Mesenchymal stem cell (in vitro differentiated cells and primary cell): ENCODE data around the gene PTK6.

Experiments used
- DNase-seq: peaks from one replicate; pipeline ENCODE4 v3.0.0-alpha.2; 2013
- H2AFZ ChIP-seq: one replicate; pipeline ENCODE4 v1.6.1; 2013; ENCODE audit warnings: low read depth, mild to moderate bottlenecking, control low read depth, inconsistent platforms, low read length, moderate library complexity
- H2AK5ac ChIP-seq: 2 replicates; pipeline ENCODE4 v1.6.1; 2013; ENCODE audit warnings: low read length, moderate library complexity, mild to moderate bottlenecking, inconsistent platforms; ENCODE audit not compliant: severe bottlenecking
- H2BK120ac ChIP-seq: one replicate; pipeline ENCODE4 v1.6.1; 2013; ENCODE audit warnings: low read depth, mild to moderate bottlenecking, inconsistent platforms, low read length, moderate library complexity
- H2BK12ac ChIP-seq, 2 experiments: one replicate each; pipeline ENCODE4 v1.6.1; 2013; ENCODE audit warnings: inconsistent platforms in 2 of 2, low read length in 2 of 2, mild to moderate bottlenecking in 2 of 2, moderate library complexity in 2 of 2, control low read depth in 1 of 2
- H2BK15ac ChIP-seq: one replicate; pipeline ENCODE4 v1.6.1; 2013; ENCODE audit warnings: mild to moderate bottlenecking, low read depth, inconsistent platforms; ENCODE audit not compliant: poor library complexity, severe bottlenecking
- H2BK5ac ChIP-seq: 2 replicates; pipeline ENCODE4 v1.6.1; 2013; ENCODE audit warnings: low read depth, mild to moderate bottlenecking, low read length, control low read depth, inconsistent platforms; ENCODE audit not compliant: poor library complexity, severe bottlenecking
- H3K14ac ChIP-seq, 2 experiments: one replicate each; pipeline ENCODE4 v1.6.1; 2013; ENCODE audit warnings: inconsistent platforms in 2 of 2, low read length in 2 of 2, control low read depth in 1 of 2, mild to moderate bottlenecking in 1 of 2, moderate library complexity in 1 of 2
- H3K18ac ChIP-seq, 2 experiments: one replicate each; pipeline ENCODE4 v1.6.1; 2013; ENCODE audit warnings: inconsistent platforms in 2 of 2, low read length in 2 of 2, control low read depth in 1 of 2, low read depth in 1 of 2, mild to moderate bottlenecking in 1 of 2
- H3K23ac ChIP-seq, 2 experiments: one replicate each; pipeline ENCODE4 v1.6.1; 2013; ENCODE audit warnings: inconsistent platforms in 2 of 2, low read length in 2 of 2, mild to moderate bottlenecking in 2 of 2, moderate library complexity in 2 of 2, control low read depth in 1 of 2
- H3K27ac ChIP-seq: 2 replicates; pipeline ENCODE4 v1.5.1; 2013; ENCODE audit warnings: mild to moderate bottlenecking, moderate library complexity, low read length, control low read depth, inconsistent platforms; ENCODE audit not compliant: poor library complexity, severe bottlenecking
- H3K27me3 ChIP-seq, 2 experiments: 2 replicates each; pipeline versions ENCODE4 v1.6.1 to v1.7.0; 2013; ENCODE audit warnings: low read length in 2 of 2, mild to moderate bottlenecking in 2 of 2, moderate library complexity in 2 of 2, control low read depth in 1 of 2, inconsistent platforms in 1 of 2; ENCODE audit not compliant: control insufficient read depth in 1 of 2, insufficient read depth in 1 of 2
- H3K36me3 ChIP-seq, 2 experiments: 2 replicates each; pipeline versions ENCODE4 v1.6.1 to v1.7.0; 2013; ENCODE audit warnings: low read length in 2 of 2, control low read depth in 1 of 2, inconsistent platforms in 1 of 2, low read depth in 1 of 2, mild to moderate bottlenecking in 1 of 2; ENCODE audit not compliant: insufficient read depth in 2 of 2, control insufficient read depth in 1 of 2
- H3K4ac ChIP-seq, 2 experiments: one replicate each; pipeline ENCODE4 v1.6.1; 2013; ENCODE audit warnings: inconsistent platforms in 2 of 2, low read length in 2 of 2, mild to moderate bottlenecking in 2 of 2, moderate library complexity in 2 of 2, control low read depth in 1 of 2, low read depth in 1 of 2
- H3K4me1 ChIP-seq: 2 replicates; pipeline ENCODE4 v1.6.1; 2013; ENCODE audit warnings: low read depth, low read length, control low read depth; ENCODE audit not compliant: control insufficient read depth, insufficient read depth
- H3K4me2 ChIP-seq: 2 replicates; pipeline ENCODE4 v1.6.1; 2013; ENCODE audit warnings: low read length, mild to moderate bottlenecking, inconsistent platforms; ENCODE audit not compliant: poor library complexity, severe bottlenecking
- H3K4me3 ChIP-seq, 2 experiments: 2 replicates each; pipeline versions ENCODE4 v1.5.1 to v1.7.0; 2013; ENCODE audit warnings: low read length in 2 of 2, mild to moderate bottlenecking in 2 of 2, control low read depth in 1 of 2, low read depth in 1 of 2; ENCODE audit not compliant: insufficient read depth in 1 of 2
- H3K79me1 ChIP-seq: replicated peaks from 2 replicates; pipeline ENCODE4 v1.6.1; 2013; ENCODE audit warnings: mild to moderate bottlenecking, control low read depth, low read length, inconsistent platforms; ENCODE audit not compliant: poor library complexity, severe bottlenecking
- H3K9ac ChIP-seq: 2 replicates; pipeline ENCODE4 v1.7.0; 2013; ENCODE audit warnings: mild to moderate bottlenecking, low read length, moderate library complexity
- H3K9me3 ChIP-seq: 2 replicates; pipeline ENCODE4 v1.7.0; 2013; ENCODE audit warnings: mild to moderate bottlenecking, low read length; ENCODE audit not compliant: control insufficient read depth
- H4K8ac ChIP-seq: one replicate; pipeline ENCODE4 v1.6.1; 2013; ENCODE audit warnings: inconsistent platforms, mild to moderate bottlenecking, low read length, moderate library complexity
- H4K91ac ChIP-seq: one replicate; pipeline ENCODE4 v1.6.1; 2013; ENCODE audit warnings: mild to moderate bottlenecking, low read length, inconsistent platforms
- WGBS: methylation state at CpG from one replicate; pipeline ENCODE4 v1.1.7; 2013; ENCODE audit warnings: mixed read lengths; 5-methylcytosine and 5-hydroxymethylcytosine counted together

The PTK6 gene

GRCh38 chr20:63582382-63583063 lies 45.3 kb upstream of the PTK6 start:
- Histone ChIP-seq H3K79me1 (no peaks in the 10 kb centered on the region), H2BK15ac (no peak overlapping the region), H3K23ac (no peak overlapping the region), H3K18ac (no peak overlapping the region), H3K27me3 (peaks cover 0 to 38% of the 10 kb centered on the region in 2 experiments), H3K4me3 (no peak overlapping the region), H2AK5ac (no peak overlapping the region), H3K9ac (peak overlapping the region; percentile 33), H4K8ac (no peak overlapping the region), H2AFZ (no peak overlapping the region), H3K4ac (no peak overlapping the region), H2BK12ac (no peak overlapping the region), H3K14ac (no peak overlapping the region), H3K4me2 (no peak overlapping the region), H4K91ac (no peak overlapping the region), H3K9me3 (no peaks in the 10 kb centered on the region), H2BK5ac (no peak overlapping the region), H3K4me1 (peaks cover 2% of the 10 kb centered on the region), H3K36me3 (peaks cover 0 to 8% of the 10 kb centered on the region in 2 experiments), H3K27ac (no peak overlapping the region), H2BK120ac (no peak overlapping the region)
- DNase-seq, result no peak
- 91% methylated on average over 23 of the region's 23 CpGs for WGBS

GRCh38 chr20:63580796-63581461 lies 43.8 kb upstream of the PTK6 start:
- Histone ChIP-seq H3K4me3 (no peak overlapping the region), H3K23ac (no peak overlapping the region), H4K8ac (no peak overlapping the region), H3K36me3 (no peaks in the 10 kb centered on the region), H2BK15ac (no peak overlapping the region), H3K4ac (no peak overlapping the region), H3K18ac (no peak overlapping the region), H3K4me1 (peaks cover 2% of the 10 kb centered on the region), H3K9ac (no peak overlapping the region), H3K27me3 (peaks cover 0 to 40% of the 10 kb centered on the region in 2 experiments), H2AK5ac (no peak overlapping the region), H4K91ac (no peak overlapping the region), H3K4me2 (no peak overlapping the region), H3K9me3 (no peaks in the 10 kb centered on the region), H2BK120ac (no peak overlapping the region), H3K14ac (no peak overlapping the region), H3K79me1 (no peaks in the 10 kb centered on the region), H3K27ac (no peak overlapping the region), H2BK5ac (no peak overlapping the region), H2AFZ (no peak overlapping the region), H2BK12ac (no peak overlapping the region)
- DNase-seq, result peak; percentile 27
- 74% methylated on average over 12 of the region's 12 CpGs for WGBS

- no peak overlapping the region for H3K4me2 ChIP-seq
- no peak overlapping the region for H2AK5ac ChIP-seq
- H4K8ac ChIP-seq, result no peak overlapping the region
- H2BK15ac ChIP-seq, result no peak overlapping the region
- no peak overlapping the region for H3K18ac ChIP-seq
- no peaks in the 10 kb centered on the region for H3K36me3 ChIP-seq
- WGBS, result 89% methylated on average over 18 of the region's 19 CpGs
- H2BK5ac ChIP-seq, result no peak overlapping the region
- H3K4me1 ChIP-seq, result peaks cover 15% of the 10 kb centered on the region
- H2AFZ ChIP-seq, result no peak overlapping the region
- H3K4ac ChIP-seq, result no peak overlapping the region
- no peaks in the 10 kb centered on the region for H3K9me3 ChIP-seq
- H2BK120ac ChIP-seq, result no peak overlapping the region
- no peak overlapping the region for H4K91ac ChIP-seq
- H3K14ac ChIP-seq, result no peak overlapping the region
- no peaks in the 10 kb centered on the region for H3K79me1 ChIP-seq
- H3K9ac ChIP-seq, result no peak overlapping the region
- H3K4me3 ChIP-seq, result no peak overlapping the region
- no peak for DNase-seq
- no peak overlapping the region for H2BK12ac ChIP-seq
- H3K27me3 ChIP-seq, result peaks cover 0 to 32% of the 10 kb centered on the region in 2 experiments
- no peak overlapping the region for H3K27ac ChIP-seq
- peak overlapping the region in 1 of 2 experiments; percentile 37 for H3K23ac ChIP-seq
Measured at GRCh38 chr20:63579017-63579694, 42.0 kb upstream of the PTK6 start.
